ENCODE results near the gene HOXC9. TPM values are rescaled to one million over a fixed set of nuclear protein-coding genes. Genes with fewer than 3 reads are reported as not detected.

HOXC9 gene
- total RNA-seq, 1 experiment from 2014 or later: not detected

- CTCF ChIA-PET: interaction anchor here (0.5 to 2.3 kb wide), 4 partner anchors 12 to 291 kb away, joined by 3 to 5 read pairs (median 3); partner anchors contain the start of gene HOXC5
- no peak overlapping the region for H3K27ac Mint-ChIP-seq
Observed at GRCh38 chr12:53968214-53969127, 31.5 kb upstream of the HOXC9 start.

GRCh38 chr12:53969588-53970259, 30.2 kb upstream of the HOXC9 start:
- Mint-ChIP-seq H3K27ac (no peak overlapping the region), H3K27me3 (ENCODE audit: low read depth) (peaks cover 100% of the 10 kb centered on the region)
- no peak for ATAC-seq

More at GRCh38 chr12:53968214-53969127, 31.5 kb upstream of the HOXC9 start:
- peaks cover 100% of the 10 kb centered on the region for H3K27me3 Mint-ChIP-seq (ENCODE audit: low read depth)
- no peak for TF ChIP-seq SMAD3 (CRISPR knock-in tag; IDR thresholded peaks at IDR 0.05; ENCODE audit: borderline replicate concordance)
- no peak overlapping the region for H3K4me3 Mint-ChIP-seq
- POLR2A ChIA-PET: interaction anchor here (0.7 kb wide), 1 partner anchor 165 kb away, joined by 3 read pairs; no protein-coding TSS in a partner anchor
- no peak for ATAC-seq
- DNase-seq (ENCODE audit: low spot score): no peak
- peaks cover 23% of the 10 kb centered on the region for H3K4me1 Mint-ChIP-seq
- no peaks in the 10 kb centered on the region for H3K9me3 Mint-ChIP-seq
- no peaks in the 10 kb centered on the region for H3K36me3 Mint-ChIP-seq

More at GRCh38 chr12:53969588-53970259, 30.2 kb upstream of the HOXC9 start:
- Mint-ChIP-seq H3K9me3 (no peaks in the 10 kb centered on the region), H3K4me3 (no peak overlapping the region), H3K4me1 (peaks cover 19% of the 10 kb centered on the region), H3K36me3 (no peaks in the 10 kb centered on the region)
- ChIA-PET CTCF (interaction anchor here (1.1 to 2.3 kb wide), 3 partner anchors 48 to 156 kb away, joined by 4 to 5 read pairs (median 4); partner anchors contain the start of gene HOXC5), POLR2A (no interaction called here)
- TF ChIP-seq ESRRA (CRISPR knock-in tag; IDR thresholded peaks at IDR 0.05; ENCODE audit: borderline replicate concordance): no peak
- no peak for TF ChIP-seq SP1 (CRISPR knock-in tag; conservative IDR thresholded peaks at IDR 0.05)
- TF ChIP-seq HMGA2 (CRISPR knock-in tag; IDR thresholded peaks at IDR 0.05): no peak
- no peak for TF ChIP-seq MAX (CRISPR knock-in tag; IDR thresholded peaks at IDR 0.05)
- TF ChIP-seq KAT7 (CRISPR knock-in tag; IDR thresholded peaks at IDR 0.05; ENCODE audit: borderline replicate concordance): no peak
- no peak for TF ChIP-seq SOX15 (CRISPR knock-in tag; IDR thresholded peaks at IDR 0.05)
- no peak for TF ChIP-seq ATF2 (CRISPR knock-in tag; IDR thresholded peaks at IDR 0.05; ENCODE audit: borderline replicate concordance, low read depth)
- no peak for TF ChIP-seq ZBTB43 (CRISPR knock-in tag; IDR thresholded peaks at IDR 0.05)
- no peak for TF ChIP-seq ERG (CRISPR knock-in tag; IDR thresholded peaks at IDR 0.05)
- no peak for TF ChIP-seq FOXP1 (CRISPR knock-in tag; IDR thresholded peaks at IDR 0.05; ENCODE audit: borderline replicate concordance)
- TF ChIP-seq NR1H2 (CRISPR knock-in tag; IDR thresholded peaks at IDR 0.05): no peak
- no peak for TF ChIP-seq JUN (CRISPR knock-in tag; IDR thresholded peaks at IDR 0.05)
- TF ChIP-seq ZNF425 (CRISPR knock-in tag; conservative IDR thresholded peaks at IDR 0.05): no peak
- no peak for TF ChIP-seq IRF2 (CRISPR knock-in tag; IDR thresholded peaks at IDR 0.05; ENCODE audit: borderline replicate concordance, low read depth)
- TF ChIP-seq TCF7 (CRISPR knock-in tag; IDR thresholded peaks at IDR 0.05; ENCODE audit: low read depth): no peak
- no peak for TF ChIP-seq STAT6 (CRISPR knock-in tag; conservative IDR thresholded peaks at IDR 0.05; ENCODE audit: low read depth)
- no peak for DNase-seq (ENCODE audit: low spot score)

All from WTC11 (cell line).